Myometrial cell (primary cell): ENCODE measurements around the gene ZNF595. TPM values are rescaled to one million over a fixed set of nuclear protein-coding genes. Genes with fewer than 3 reads are reported as not detected.

Experiments
- total RNA-seq: library from RNA; depleted of rRNA; stranded (reverse); fragments of >200 nt; gene quantifications from 2 replicates; pipeline ENCODE4 v1.2.3, GENCODE V29; 2015

Gene ZNF595
- 7.3 and 11.0 TPM in 2 replicates for total RNA-seq

GRCh38 chr4:52804-53479, at the start of gene ZNF595:
ZNF595 (plus strand) TSS chr4:53321; CDS start chr4:53489, 168 bp downstream.

GRCh38 chr4:124275-125081, 71.4 kb downstream of the ZNF595 start, which contains the start of gene ZNF718:
ZNF718 (plus strand) TSS chr4:124501; CDS start chr4:124671, 170 bp downstream.

Other genes with a start within 250 kb of the ZNF595 start
- gene ZNF718, start 71.2 kb downstream of the ZNF595 start, total RNA-seq, result 0.86 and 3.4 TPM in 2 replicates